ENCODE results near the gene PTPN4. TPM values are rescaled to one million over a fixed set of nuclear protein-coding genes. Genes with fewer than 3 reads are reported as not detected.

The PTPN4 gene
- total and polyA plus RNA-seq, 10 of the 15 experiments (the other 5 are each of a cell fraction or from before 2014, with no cell fraction given) = 5.0 to 29.7 (median 23.7) TPM

- H3K79me2 ChIP-seq (ENCODE audit: control insufficient read depth, insufficient read depth, low read length) = peaks cover 7% of the 10 kb centered on the region
- SMC1A ChIA-PET (ENCODE audit: uncharacterized antibody, unreplicated experiment) = no interaction called here
- peaks cover 5% of the 10 kb centered on the region; the same call in 1 of the 2 replicates for H3K4me1 ChIP-seq (ENCODE audit: control insufficient read depth, insufficient read depth, low read length)
- H3K9me3 ChIP-seq (replicated peaks; ENCODE audit: control insufficient read depth, insufficient read depth, low read length) = no peaks in the 10 kb centered on the region; the same call in 2 of the 3 replicates
- H3K27me3 ChIP-seq (replicated peaks in 1 of 2; ENCODE audit: control insufficient read depth in 2 of 2, insufficient read depth in 2 of 2, low read length in 1 of 2) = no peaks in the 10 kb centered on the region
- no TSS peak for BruUV-seq (replicated peaks)
- POLR2A ChIA-PET = interaction anchor here (0.5 kb wide), 1 partner anchor 122 kb away, joined by 4 read pairs; no protein-coding TSS in a partner anchor
- ATAC-seq (no peak), FAIRE-seq (peak; percentile 47), DNase-seq (ENCODE audit: low read depth, low spot score) (no peak)
- no peak overlapping the region for H3K9ac ChIP-seq (ENCODE audit: control insufficient read depth, insufficient read depth, low read length)
- H3K4me3 ChIP-seq = 0 out of 2 replicates have a peak overlapping the region, but pooled peaks have one; percentile 17
- RAD21 ChIA-PET (ENCODE audit: unreplicated experiment) = no interaction called here
- no peak overlapping the region for H2AFZ ChIP-seq (ENCODE audit: control insufficient read depth, low read depth, low read length)
- CTCF ChIA-PET = interaction anchor here (0.9 to 1.7 kb wide), 2 partner anchors 10 to 158 kb away, joined by 3 read pairs; no protein-coding TSS in a partner anchor
- no peaks in the 10 kb centered on the region for H4K20me1 ChIP-seq (ENCODE audit: control insufficient read depth, insufficient read depth)
- H3K4me2 ChIP-seq (ENCODE audit: control insufficient read depth, insufficient read depth) = no peak overlapping the region
- intact Hi-C loops (cut with micrococcal nuclease; ENCODE audit: unreplicated experiment) = loop anchor here (10.0 kb wide), 1 partner anchor 152 kb away; no protein-coding TSS in a partner anchor
- H3K36me3 ChIP-seq (ENCODE audit: control insufficient read depth in 2 of 2, insufficient read depth in 2 of 2, low read length in 1 of 2) = no peaks in the 10 kb centered on the region; a peak in 2 of 4 replicates
- WGBS (ENCODE audit: insufficient coverage, insufficient replicate concordance, low lambda C conversion rate, missing lambda C conversion rate) = 69% methylated on average over 2 of the region's 2 CpGs
- H3K27ac ChIP-seq (ENCODE audit: control insufficient read depth, insufficient read depth) = no peak overlapping the region
- no peak for TF ChIP-seq GATAD2B (conservative IDR thresholded peaks at IDR 0.05; ENCODE audit: low read depth)
- TF ChIP-seq KDM1A (IDR thresholded peaks at IDR 0.05; ENCODE audit: borderline replicate concordance) = no peak
- in situ Hi-C loops (cut with MboI) = no loop called here
Measured at GRCh38 chr2:120017201-120017600, 257.5 kb downstream of the PTPN4 start.

GRCh38 chr2:120018549-120018948 lies 258.8 kb downstream of the PTPN4 start:
- no peak for TF ChIP-seq FOXK2 (IDR thresholded peaks at IDR 0.05)
- no peak for TF ChIP-seq TCF12 (IDR thresholded peaks at IDR 0.05; ENCODE audit: low read depth, low read length)
- no peak for TF ChIP-seq CREM (IDR thresholded peaks at IDR 0.05; ENCODE audit: low read depth)
- TF ChIP-seq REST (IDR thresholded peaks at IDR 0.05; ENCODE audit: low read depth, low read length) = no peak
- ChIA-PET SMC1A (ENCODE audit: uncharacterized antibody, unreplicated experiment) (interaction anchor here (1.4 to 1.8 kb wide), 2 partner anchors 34 to 158 kb away, joined by 3 to 4 read pairs; no protein-coding TSS in a partner anchor), CTCF (interaction anchor here (1.4 kb wide), 1 partner anchor 14 kb away, joined by 3 read pairs; no protein-coding TSS in a partner anchor), POLR2A (interaction anchor here (0.6 to 0.7 kb wide), 2 partner anchors 21 to 80 kb away, joined by 3 read pairs; no protein-coding TSS in a partner anchor), RAD21 (ENCODE audit: unreplicated experiment) (interaction anchor here (0.6 kb wide), 1 partner anchor 8 kb away, joined by 3 read pairs; no protein-coding TSS in a partner anchor)
- 79% methylated on average over 4 of the region's 4 CpGs for WGBS (ENCODE audit: insufficient coverage, insufficient replicate concordance, low lambda C conversion rate, missing lambda C conversion rate)
- DNase-seq (ENCODE audit: low read depth, low spot score) (no peak), FAIRE-seq (no peak), ATAC-seq (no peak)
- no peaks in the 10 kb centered on the region; the same call in 2 of the 3 replicates for H3K9me3 ChIP-seq (replicated peaks; ENCODE audit: control insufficient read depth, insufficient read depth, low read length)
- H3K36me3 ChIP-seq (ENCODE audit: control insufficient read depth in 2 of 2, insufficient read depth in 2 of 2, low read length in 1 of 2) = no peaks in the 10 kb centered on the region; a peak in 2 of 4 replicates
- H3K79me2 ChIP-seq (ENCODE audit: control insufficient read depth, insufficient read depth, low read length) = peaks cover 3% of the 10 kb centered on the region
- no peak overlapping the region for H3K9ac ChIP-seq (ENCODE audit: control insufficient read depth, insufficient read depth, low read length)
- no peaks in the 10 kb centered on the region for H4K20me1 ChIP-seq (ENCODE audit: control insufficient read depth, insufficient read depth)
- no peaks in the 10 kb centered on the region for H3K27me3 ChIP-seq (replicated peaks in 1 of 2; ENCODE audit: control insufficient read depth in 2 of 2, insufficient read depth in 2 of 2, low read length in 1 of 2)
- H3K27ac ChIP-seq (ENCODE audit: control insufficient read depth, insufficient read depth) = no peak overlapping the region
- intact Hi-C loops (cut with micrococcal nuclease; ENCODE audit: unreplicated experiment) = loop anchor here (10.0 kb wide), 1 partner anchor 154 kb away; no protein-coding TSS in a partner anchor
- H2AFZ ChIP-seq (ENCODE audit: control insufficient read depth, low read depth, low read length) = no peak overlapping the region
- H3K4me1 ChIP-seq (ENCODE audit: control insufficient read depth, insufficient read depth, low read length) = no peaks in the 10 kb centered on the region
- in situ Hi-C loops (cut with MboI) = no loop called here
- H3K4me3 ChIP-seq = no peak overlapping the region
- no TSS peak for BruUV-seq (replicated peaks)
- no peak overlapping the region for H3K4me2 ChIP-seq (ENCODE audit: control insufficient read depth, insufficient read depth)

Data from GM12878 (cell line).